Measurements from ENCODE around the gene DEUP1. TPM values are rescaled to one million over a fixed set of nuclear protein-coding genes. Genes with fewer than 3 reads are reported as not detected.

DEUP1 gene
- total RNA-seq, 4 donors from 2014 or later = not detected

GRCh38 chr11:93323747-93324146 is 6.8 kb upstream of the DEUP1 start:
- TF ChIP-seq POLR2A (IDR thresholded peaks at IDR 0.05) = no peak
- no peak for TF ChIP-seq CTCF (IDR thresholded peaks at IDR 0.05 in 4 of 5, conservative IDR thresholded peaks at IDR 0.05 in 1 of 5)
- intact Hi-C loops (cut with DNase I; ENCODE audit: low total_unique reads) (no loop called here), in situ Hi-C loops (cut with MboI; ENCODE audit: low sequenced_read_pairs in 4 of 4) (no loop called here)

GRCh38 chr11:93324500-93324899 is 6.0 kb upstream of the DEUP1 start:
- no peaks in the 10 kb centered on the region for H3K9me3 ChIP-seq
- no peak overlapping the region for H3K4me3 ChIP-seq
- no peak for ATAC-seq
- no peak overlapping the region for H3K27ac ChIP-seq
- TF ChIP-seq CTCF (IDR thresholded peaks at IDR 0.05 in 4 of 5, conservative IDR thresholded peaks at IDR 0.05 in 1 of 5) = no peak
- no peak for TF ChIP-seq POLR2A (IDR thresholded peaks at IDR 0.05)
- H3K36me3 ChIP-seq = no peaks in the 10 kb centered on the region
- H3K27me3 ChIP-seq = peaks cover 3 to 4% (median 3%) of the 10 kb centered on the region in 3 donors
- intact Hi-C loops (cut with DNase I; ENCODE audit: low total_unique reads) (no loop called here), in situ Hi-C loops (cut with MboI; ENCODE audit: low sequenced_read_pairs in 4 of 4) (no loop called here)
- DNase-seq = no peak
- H3K4me1 ChIP-seq = no peaks in the 10 kb centered on the region

More at GRCh38 chr11:93323747-93324146, 6.8 kb upstream of the DEUP1 start:
- no peak for ATAC-seq
- Histone ChIP-seq H3K4me1 (no peaks in the 10 kb centered on the region), H3K27me3 (no peaks in the 10 kb centered on the region), H3K27ac (no peak overlapping the region), H3K4me3 (no peak overlapping the region), H3K36me3 (no peaks in the 10 kb centered on the region), H3K9me3 (no peaks in the 10 kb centered on the region)
- no peak for DNase-seq

- TF ChIP-seq CTCF (IDR thresholded peaks at IDR 0.05 in 4 of 5, conservative IDR thresholded peaks at IDR 0.05 in 1 of 5) (no peak), POLR2A (IDR thresholded peaks at IDR 0.05) (no peak)
- Histone ChIP-seq H3K4me3 (no peak overlapping the region), H3K27ac (no peak overlapping the region), H3K9me3 (no peaks in the 10 kb centered on the region), H3K27me3 (peaks cover 9 to 21% (median 15%) of the 10 kb centered on the region in 3 donors), H3K36me3 (no peaks in the 10 kb centered on the region), H3K4me1 (no peaks in the 10 kb centered on the region)
- ATAC-seq = no peak
- in situ Hi-C loops (cut with MboI; ENCODE audit: low sequenced_read_pairs in 4 of 4) = no loop called here
- no peak for DNase-seq
- intact Hi-C loops (cut with DNase I; ENCODE audit: low total_unique reads) = no loop called here
Observed at GRCh38 chr11:93326681-93327080, 3.9 kb upstream of the DEUP1 start.

GRCh38 chr11:93329936-93330445 is 551 bp upstream of the DEUP1 start:
- DNase-seq (no peak), ATAC-seq (no peak)
- H3K4me3 ChIP-seq = peak overlapping the region in 2 of 4 donors; percentile 1 to 31
- peaks cover 17 to 22% (median 17%) of the 10 kb centered on the region in 3 donors for H3K27me3 ChIP-seq
- no peak overlapping the region for H3K27ac ChIP-seq
- H3K36me3 ChIP-seq = no peaks in the 10 kb centered on the region
- H3K4me1 ChIP-seq = no peaks in the 10 kb centered on the region
- in situ Hi-C loops (cut with MboI; ENCODE audit: low sequenced_read_pairs in 4 of 4) = no loop called here
- TF ChIP-seq CTCF (IDR thresholded peaks at IDR 0.05 in 4 of 5, conservative IDR thresholded peaks at IDR 0.05 in 1 of 5) (no peak), POLR2A (IDR thresholded peaks at IDR 0.05) (no peak)
- intact Hi-C loops (cut with DNase I; ENCODE audit: low total_unique reads) = no loop called here
- no peaks in the 10 kb centered on the region for H3K9me3 ChIP-seq

GRCh38 chr11:93340223-93340622 is 9.7 kb downstream of the DEUP1 start:
- no peaks in the 10 kb centered on the region for H3K36me3 ChIP-seq
- TF ChIP-seq CTCF (IDR thresholded peaks at IDR 0.05 in 4 of 5, conservative IDR thresholded peaks at IDR 0.05 in 1 of 5) (no peak), POLR2A (IDR thresholded peaks at IDR 0.05) (no peak)
- H3K4me3 ChIP-seq = no peak overlapping the region
- H3K27me3 ChIP-seq = no peaks in the 10 kb centered on the region
- H3K9me3 ChIP-seq = no peaks in the 10 kb centered on the region
- no peak for ATAC-seq
- DNase-seq = no peak
- intact Hi-C loops (cut with DNase I; ENCODE audit: low total_unique reads) (no loop called here), in situ Hi-C loops (cut with MboI; ENCODE audit: low sequenced_read_pairs in 4 of 4) (no loop called here)
- H3K27ac ChIP-seq = no peak overlapping the region
- no peaks in the 10 kb centered on the region for H3K4me1 ChIP-seq
